Measurements from ENCODE around the gene MYO18A. TPM values are rescaled to one million over a fixed set of nuclear protein-coding genes. Genes with fewer than 3 reads are reported as not detected.
"Not testable (repeated sequence)": the region's sequence is repeated elsewhere in the genome, so short reads cannot be mapped to it uniquely, and the experiment has no call there.

Gene MYO18A
- total RNA-seq, 1 experiment from 2014 or later: 23.2 TPM

GRCh38 chr17:29175349-29175748 lies 4.8 kb downstream of the MYO18A start:
- Histone ChIP-seq H3K36me3 (no peaks in the 10 kb centered on the region), H3K9me3 (no peaks in the 10 kb centered on the region), H3K27me3 (no peaks in the 10 kb centered on the region), H3K4me3 (no peak overlapping the region)
- DNase-seq: no peak

- H3K4me3 ChIP-seq: no peak overlapping the region
- H3K27me3 ChIP-seq: no peaks in the 10 kb centered on the region
- H3K36me3 ChIP-seq: no peaks in the 10 kb centered on the region
- no peaks in the 10 kb centered on the region for H3K9me3 ChIP-seq
- no peak for DNase-seq
These were observed 7.6 kb downstream of the MYO18A start for GRCh38 chr17:29172589-29172988.

GRCh38 chr17:29170682-29171081 lies 9.5 kb downstream of the MYO18A start:
- Histone ChIP-seq H3K4me3 (no peak overlapping the region), H3K36me3 (peaks cover 7% of the 10 kb centered on the region; the same call in 1 of the 2 replicates), H3K9me3 (no peaks in the 10 kb centered on the region), H3K27me3 (no peaks in the 10 kb centered on the region)
- DNase-seq: no peak

- Histone ChIP-seq H3K27me3 (no peaks in the 10 kb centered on the region), H3K4me3 (no peak overlapping the region), H3K9me3 (no peaks in the 10 kb centered on the region), H3K36me3 (peaks cover 8% of the 10 kb centered on the region; the same call in 1 of the 2 replicates)
- no peak for DNase-seq
These were observed 10.2 kb downstream of the MYO18A start for GRCh38 chr17:29169806-29170591.

- not testable (repeated sequence) for DNase-seq, H3K27me3 ChIP-seq, H3K4me3 ChIP-seq, H3K9me3 ChIP-seq, H3K36me3 ChIP-seq
These were observed 11.5 kb downstream of the MYO18A start for GRCh38 chr17:29168759-29169126.

GRCh38 chr17:29168079-29168758 lies 12.0 kb downstream of the MYO18A start:
- Histone ChIP-seq H3K4me3 (no peak overlapping the region), H3K27me3 (no peaks in the 10 kb centered on the region), H3K9me3 (no peaks in the 10 kb centered on the region), H3K36me3 (peaks cover 8% of the 10 kb centered on the region; the same call in 1 of the 2 replicates)
- DNase-seq: no peak

- Histone ChIP-seq H3K4me3 (no peak overlapping the region), H3K27me3 (no peaks in the 10 kb centered on the region), H3K36me3 (peaks cover 8% of the 10 kb centered on the region; the same call in 1 of the 2 replicates), H3K9me3 (no peaks in the 10 kb centered on the region)
- no peak for DNase-seq
These were observed 12.7 kb downstream of the MYO18A start for GRCh38 chr17:29167393-29168078.

- H3K9me3 ChIP-seq: no peaks in the 10 kb centered on the region
- H3K4me3 ChIP-seq: no peak overlapping the region
- no peak for DNase-seq
- no peaks in the 10 kb centered on the region for H3K27me3 ChIP-seq
- H3K36me3 ChIP-seq: peaks cover 8% of the 10 kb centered on the region; the same call in 1 of the 2 replicates
These were observed 13.7 kb downstream of the MYO18A start for GRCh38 chr17:29166507-29166887.

GRCh38 chr17:29165800-29166506 lies 14.2 kb downstream of the MYO18A start:
- Histone ChIP-seq H3K27me3 (no peaks in the 10 kb centered on the region), H3K4me3 (no peak overlapping the region), H3K36me3 (peaks cover 8% of the 10 kb centered on the region; the same call in 1 of the 2 replicates), H3K9me3 (no peaks in the 10 kb centered on the region)
- no peak for DNase-seq

GRCh38 chr17:29165261-29165660 lies 14.9 kb downstream of the MYO18A start:
- H3K36me3 ChIP-seq: peaks cover 8% of the 10 kb centered on the region; the same call in 1 of the 2 replicates

GRCh38 chr17:29163563-29163962 lies 16.6 kb downstream of the MYO18A start:
- peaks cover 8% of the 10 kb centered on the region; the same call in 1 of the 2 replicates for H3K36me3 ChIP-seq
- H3K27me3 ChIP-seq: no peaks in the 10 kb centered on the region
- no peak for DNase-seq
- H3K4me3 ChIP-seq: no peak overlapping the region
- no peaks in the 10 kb centered on the region for H3K9me3 ChIP-seq

More at GRCh38 chr17:29165261-29165660, 14.9 kb downstream of the MYO18A start:
- no peaks in the 10 kb centered on the region for H3K27me3 ChIP-seq
- no peak for DNase-seq
- no peaks in the 10 kb centered on the region for H3K9me3 ChIP-seq
- no peak overlapping the region for H3K4me3 ChIP-seq

- no peak overlapping the region for H3K4me3 ChIP-seq
- H3K9me3 ChIP-seq: no peaks in the 10 kb centered on the region
- H3K36me3 ChIP-seq: peaks cover 8% of the 10 kb centered on the region; the same call in 1 of the 2 replicates
- no peaks in the 10 kb centered on the region for H3K27me3 ChIP-seq
- no peak for DNase-seq
These were observed 17.3 kb downstream of the MYO18A start for GRCh38 chr17:29162909-29163341.

- no peak overlapping the region for H3K4me3 ChIP-seq
- no peaks in the 10 kb centered on the region for H3K9me3 ChIP-seq
- H3K36me3 ChIP-seq: peaks cover 8% of the 10 kb centered on the region; the same call in 1 of the 2 replicates
- no peaks in the 10 kb centered on the region for H3K27me3 ChIP-seq
- DNase-seq: no peak
These were observed 17.9 kb downstream of the MYO18A start for GRCh38 chr17:29162082-29162908.

GRCh38 chr17:29160253-29160652 lies 19.9 kb downstream of the MYO18A start:
- no peak overlapping the region for H3K4me3 ChIP-seq
- no peak for DNase-seq
- H3K36me3 ChIP-seq: peaks cover 7% of the 10 kb centered on the region
- H3K9me3 ChIP-seq: no peaks in the 10 kb centered on the region
- H3K27me3 ChIP-seq: no peaks in the 10 kb centered on the region

- Histone ChIP-seq H3K4me3 (no peak overlapping the region), H3K36me3 (peaks cover 7% of the 10 kb centered on the region; the same call in 1 of the 2 replicates), H3K27me3 (no peaks in the 10 kb centered on the region), H3K9me3 (no peaks in the 10 kb centered on the region)
- DNase-seq: no peak
These were observed 20.8 kb downstream of the MYO18A start for GRCh38 chr17:29159306-29159860.

Data from MG63 (cell line).